Activated CD8-positive, alpha-beta memory T cell treated with anti-CD3 and anti-CD28 coated beads, Interleukin-2, amount 50 U/mL, for 24 hours (primary cell): ENCODE data around the gene EIF2B2.
A peak's percentile ranks its signal among the peaks of the same experiment; 100 is the strongest.

Source experiments
- DNase-seq: peaks from one replicate; pipeline ENCODE4 v3.0.0-alpha.2; 2020; ENCODE audit errors: extremely low read depth

Gene EIF2B2

GRCh38 chr14:75002392-75003249, at the start of gene EIF2B2:
EIF2B2 (plus strand) TSS chr14:75002921; CDS start chr14:75002991, 70 bp downstream.
- peak; percentile 98 for DNase-seq

GRCh38 chr14:74953686-74954085, 49.0 kb upstream of the EIF2B2 start:
- DNase-seq, result no peak

- DNase-seq, result no peak
Measured at GRCh38 chr14:74954232-74954946, 48.3 kb upstream of the EIF2B2 start.

- DNase-seq, result no peak
Measured at GRCh38 chr14:74954947-74955228, 47.8 kb upstream of the EIF2B2 start.

GRCh38 chr14:74955229-74956026, 47.3 kb upstream of the EIF2B2 start, which contains the start of gene PGF:
PGF (minus strand) TSS chr14:74955597; CDS start chr14:74955242, 355 bp downstream.
- DNase-seq, result no peak

- DNase-seq, result no peak
Measured at GRCh38 chr14:74956027-74956279, 46.8 kb upstream of the EIF2B2 start.

- no peak for DNase-seq
Measured at GRCh38 chr14:74956280-74957072, 46.2 kb upstream of the EIF2B2 start.

GRCh38 chr14:74959596-74960180, 43.0 kb upstream of the EIF2B2 start:
- DNase-seq, result no peak

GRCh38 chr14:74960736-74961135, 42.0 kb upstream of the EIF2B2 start:
- no peak for DNase-seq

GRCh38 chr14:74961238-74961911, 41.3 kb upstream of the EIF2B2 start:
- no peak for DNase-seq

GRCh38 chr14:74962046-74962445, 40.7 kb upstream of the EIF2B2 start:
- DNase-seq, result no peak

GRCh38 chr14:74962493-74962892, 40.2 kb upstream of the EIF2B2 start:
- no peak for DNase-seq

GRCh38 chr14:74963178-74963704, 39.5 kb upstream of the EIF2B2 start:
- DNase-seq, result no peak

GRCh38 chr14:74963705-74964271, 38.9 kb upstream of the EIF2B2 start:
- DNase-seq, result no peak

GRCh38 chr14:74964787-74965485, 37.8 kb upstream of the EIF2B2 start:
- DNase-seq, result no peak

- DNase-seq, result no peak
Measured at GRCh38 chr14:74965486-74966153, 37.1 kb upstream of the EIF2B2 start.

- no peak for DNase-seq
Measured at GRCh38 chr14:74968811-74969210, 33.9 kb upstream of the EIF2B2 start.

- peak; percentile 5 for DNase-seq
Measured at GRCh38 chr14:74973003-74973653, 29.6 kb upstream of the EIF2B2 start.
